Neural cell (in vitro differentiated cells): Measurements from ENCODE around the gene MAML2. TPM values are rescaled to one million over a fixed set of nuclear protein-coding genes. Genes with fewer than 3 reads are reported as not detected.

ENCODE experiments used
- H2AFZ ChIP-seq: fragments of 200-600, 300-800 bp; sonication (generic), shearing (Covaris generic); 2 replicates; pipeline ENCODE4 v1.6.0; 2014; ENCODE audit warnings: low read depth, mild to moderate bottlenecking, antibody characterized with exemption, low read length, moderate library complexity
- H3F3A ChIP-seq: fragments of 200-600 bp; shearing (Covaris generic); 2 replicates; pipeline ENCODE4 v1.6.1; 2016; ENCODE audit warnings: mild to moderate bottlenecking, moderate library complexity, mixed read lengths, antibody characterized with exemption, low read length; ENCODE audit not compliant: insufficient read depth, poor library complexity, severe bottlenecking
- H3K27ac ChIP-seq: fragments of 200-600, 300-800 bp; sonication (generic), shearing (Covaris generic); 2 replicates; pipeline ENCODE4 v1.5.1; 2014; ENCODE audit warnings: mild to moderate bottlenecking, low read length, moderate library complexity
- H3K27me3 ChIP-seq: fragments of 300-800, 200-600 bp; sonication (generic), shearing (Covaris generic); 2 replicates; pipeline ENCODE4 v1.6.0; 2014; ENCODE audit warnings: mild to moderate bottlenecking, low read depth, low read length, moderate library complexity; ENCODE audit not compliant: insufficient read depth
- H3K36me3 ChIP-seq: fragments of 300-800, 200-600 bp; sonication (generic), shearing (Covaris generic); 2 replicates; pipeline ENCODE4 v1.5.1; 2014; ENCODE audit warnings: mild to moderate bottlenecking, antibody characterized with exemption, low read length, moderate library complexity; ENCODE audit not compliant: insufficient read depth
- H3K4me2 ChIP-seq: fragments of 300-800, 200-600 bp; sonication (generic), shearing (Covaris generic); 2 replicates; pipeline ENCODE4 v1.6.0; 2014; ENCODE audit warnings: mild to moderate bottlenecking, low read length
- H3K4me3 ChIP-seq: fragments of 300-800, 200-600 bp; sonication (generic), shearing (Covaris generic); 2 replicates; pipeline ENCODE4 v1.5.1; 2014; ENCODE audit warnings: mild to moderate bottlenecking, low read length, moderate library complexity
- H3K79me2 ChIP-seq: fragments of 200-600 bp; shearing (Covaris generic); replicated peaks from 2 replicates; pipeline ENCODE4 v1.6.0; 2014; ENCODE audit warnings: mild to moderate bottlenecking, low read length, moderate library complexity; ENCODE audit not compliant: insufficient read depth
- H3K9ac ChIP-seq: fragments of 300-800, 200-600 bp; sonication (generic), shearing (Covaris generic); 2 replicates; pipeline ENCODE4 v1.6.1; 2016; ENCODE audit warnings: mild to moderate bottlenecking, low read length, mixed read lengths
- H3K9me2 ChIP-seq: fragments of 200-600 bp; shearing (Covaris generic); 2 replicates; pipeline ENCODE4 v1.6.1; 2016; ENCODE audit warnings: mild to moderate bottlenecking, low read length, mixed read lengths; ENCODE audit not compliant: insufficient read depth
- H3K9me3 ChIP-seq: fragments of 200-600, 300-800 bp; sonication (generic), shearing (Covaris generic); 2 replicates; pipeline ENCODE4 v1.6.1; 2016; ENCODE audit warnings: mild to moderate bottlenecking, mixed run types, low read length, moderate library complexity, mixed read lengths
- H4K20me1 ChIP-seq: fragments of 200-600 bp; shearing (Covaris generic); 2 replicates; pipeline ENCODE4 v1.6.1; 2016; ENCODE audit warnings: mild to moderate bottlenecking, mixed run types; ENCODE audit not compliant: insufficient read depth
- CTCF ChIP-seq: fragments of 450-650 bp; IDR thresholded peaks from 2 replicates; pipeline ENCODE4 v1.5.1; 2014; ENCODE audit warnings: antibody characterized with exemption, mild to moderate bottlenecking, moderate library complexity; ENCODE audit not compliant: poor library complexity, severe bottlenecking
- EP300 ChIP-seq: fragments of 450-650 bp; conservative IDR thresholded peaks from 2 replicates; pipeline ENCODE4 v1.6.1; 2014; ENCODE audit warnings: antibody characterized with exemption, mild to moderate bottlenecking, moderate library complexity; ENCODE audit not compliant: poor library complexity, severe bottlenecking
- EZH2 ChIP-seq: fragments of 200-600, 300-800 bp; shearing (Covaris generic), sonication (generic); IDR thresholded peaks from 2 replicates; pipeline ENCODE4 v1.6.1; 2014; ENCODE audit warnings: antibody characterized with exemption, low read length, borderline replicate concordance, mild to moderate bottlenecking; ENCODE audit not compliant: insufficient read depth, poor library complexity, severe bottlenecking
- MXI1 ChIP-seq: fragments of 450-650 bp; conservative IDR thresholded peaks from 2 replicates; pipeline ENCODE4 v1.6.1; 2014; ENCODE audit warnings: antibody characterized with exemption, mild to moderate bottlenecking; ENCODE audit not compliant: poor library complexity, severe bottlenecking
- POLR2AphosphoS5 ChIP-seq: IDR thresholded peaks from 2 replicates; pipeline ENCODE4 v1.6.1; 2012
- RAD21 ChIP-seq: fragments of 450-650 bp; conservative IDR thresholded peaks from 2 replicates; pipeline ENCODE4 v1.6.1; 2014; ENCODE audit warnings: antibody characterized with exemption, mild to moderate bottlenecking, moderate library complexity
- SMC3 ChIP-seq: fragments of 450-650 bp; conservative IDR thresholded peaks from 2 replicates; pipeline ENCODE4 v1.6.1; 2014; ENCODE audit warnings: antibody characterized with exemption, mild to moderate bottlenecking, moderate library complexity; ENCODE audit not compliant: poor library complexity
- TAF1 ChIP-seq: IDR thresholded peaks from 2 replicates; pipeline ENCODE4 v1.6.1; 2012; ENCODE audit warnings: low read depth
- polyA plus RNA-seq: library from polyadenylated mRNA; depleted of rRNA; stranded (reverse); fragments of >200 nt; gene quantifications from 2 replicates; pipeline ENCODE4 v1.2.3, GENCODE V29; 2014
- TF ChIP-seq, protein P1 (sequence below): IDR thresholded peaks from 2 replicates; pipeline ENCODE4 v1.6.1; 2012; ENCODE audit warnings: borderline replicate concordance

Gene MAML2
- polyA plus RNA-seq, 1 donor from 2014 or later: 3.6 TPM

GRCh38 chr11:96193745-96194443 lies 149.1 kb downstream of the MAML2 start:
- Histone ChIP-seq H3K4me2 (no peak overlapping the region), H2AFZ (no peak overlapping the region), H4K20me1 (no peaks in the 10 kb centered on the region), H3K9me3 (no peaks in the 10 kb centered on the region), H3K9me2 (no peaks in the 10 kb centered on the region), H3K9ac (no peak overlapping the region), H3K27me3 (no peaks in the 10 kb centered on the region), H3K27ac (no peak overlapping the region), H3K79me2 (no peaks in the 10 kb centered on the region), H3F3A (no peaks in the 10 kb centered on the region), H3K4me3 (no peak overlapping the region), H3K36me3 (no peaks in the 10 kb centered on the region)
- TF ChIP-seq MXI1 (no peak), EP300 (no peak), CTCF (no peak), EZH2 (no peak), POLR2AphosphoS5 (no peak), RAD21 (no peak), SMC3 (no peak), TAF1 (no peak)
- TF ChIP-seq, protein P1, sequence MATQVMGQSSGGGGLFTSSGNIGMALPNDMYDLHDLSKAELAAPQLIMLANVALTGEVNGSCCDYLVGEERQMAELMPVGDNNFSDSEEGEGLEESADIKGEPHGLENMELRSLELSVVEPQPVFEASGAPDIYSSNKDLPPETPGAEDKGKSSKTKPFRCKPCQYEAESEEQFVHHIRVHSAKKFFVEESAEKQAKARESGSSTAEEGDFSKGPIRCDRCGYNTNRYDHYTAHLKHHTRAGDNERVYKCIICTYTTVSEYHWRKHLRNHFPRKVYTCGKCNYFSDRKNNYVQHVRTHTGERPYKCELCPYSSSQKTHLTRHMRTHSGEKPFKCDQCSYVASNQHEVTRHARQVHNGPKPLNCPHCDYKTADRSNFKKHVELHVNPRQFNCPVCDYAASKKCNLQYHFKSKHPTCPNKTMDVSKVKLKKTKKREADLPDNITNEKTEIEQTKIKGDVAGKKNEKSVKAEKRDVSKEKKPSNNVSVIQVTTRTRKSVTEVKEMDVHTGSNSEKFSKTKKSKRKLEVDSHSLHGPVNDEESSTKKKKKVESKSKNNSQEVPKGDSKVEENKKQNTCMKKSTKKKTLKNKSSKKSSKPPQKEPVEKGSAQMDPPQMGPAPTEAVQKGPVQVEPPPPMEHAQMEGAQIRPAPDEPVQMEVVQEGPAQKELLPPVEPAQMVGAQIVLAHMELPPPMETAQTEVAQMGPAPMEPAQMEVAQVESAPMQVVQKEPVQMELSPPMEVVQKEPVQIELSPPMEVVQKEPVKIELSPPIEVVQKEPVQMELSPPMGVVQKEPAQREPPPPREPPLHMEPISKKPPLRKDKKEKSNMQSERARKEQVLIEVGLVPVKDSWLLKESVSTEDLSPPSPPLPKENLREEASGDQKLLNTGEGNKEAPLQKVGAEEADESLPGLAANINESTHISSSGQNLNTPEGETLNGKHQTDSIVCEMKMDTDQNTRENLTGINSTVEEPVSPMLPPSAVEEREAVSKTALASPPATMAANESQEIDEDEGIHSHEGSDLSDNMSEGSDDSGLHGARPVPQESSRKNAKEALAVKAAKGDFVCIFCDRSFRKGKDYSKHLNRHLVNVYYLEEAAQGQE: no peak

GRCh38 chr11:96191752-96192151 lies 151.2 kb downstream of the MAML2 start:
- TF ChIP-seq MXI1 (no peak), EP300 (no peak)
- Histone ChIP-seq H3K4me2 (no peak overlapping the region), H3K4me3 (no peak overlapping the region), H2AFZ (no peak overlapping the region), H3K79me2 (no peaks in the 10 kb centered on the region), H4K20me1 (no peaks in the 10 kb centered on the region), H3F3A (no peaks in the 10 kb centered on the region), H3K36me3 (no peaks in the 10 kb centered on the region), H3K9me2 (no peaks in the 10 kb centered on the region), H3K9ac (no peak overlapping the region), H3K27ac (no peak overlapping the region), H3K9me3 (no peaks in the 10 kb centered on the region), H3K27me3 (no peaks in the 10 kb centered on the region)
